ENCODE results near the gene VTN. TPM values are rescaled to one million over a fixed set of nuclear protein-coding genes. Genes with fewer than 3 reads are reported as not detected.
"Not testable (repeated sequence)": the region's sequence is repeated elsewhere in the genome, so short reads cannot be mapped to it uniquely, and the experiment has no call there.

VTN gene
- total RNA-seq, 1 donor from 2014 or later = 2.7 TPM

DNA sequence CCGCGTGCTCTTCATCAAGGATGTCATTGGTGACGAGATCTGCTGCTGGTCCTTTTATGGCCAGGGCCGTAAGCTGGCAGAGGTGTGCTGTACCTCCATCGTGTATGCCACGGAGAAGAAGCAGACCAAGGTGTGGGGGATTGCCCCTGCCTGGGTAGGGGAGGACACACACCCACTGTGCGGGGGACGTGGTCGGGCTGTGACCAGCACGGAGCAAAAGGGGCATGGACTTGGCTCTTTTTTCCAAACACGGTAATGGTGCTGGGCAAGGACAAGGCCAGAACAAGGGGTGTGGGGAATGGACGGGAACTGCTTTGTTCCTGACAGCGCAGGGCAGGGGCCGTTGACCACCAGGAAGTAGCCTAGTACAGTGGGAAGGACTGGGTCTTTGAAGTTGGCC, 27.8 kb downstream of the VTN start:
- intact Hi-C loops (cut with DNase I) = no loop called here
- Histone ChIP-seq H3K4me3 (no peak overlapping the region), H3K36me3 (peaks cover 0 to 76% of the 10 kb centered on the region in 2 donors), H3K27ac (no peak overlapping the region), H3K27me3 (no peaks in the 10 kb centered on the region), H3K4me1 (peaks cover 34% of the 10 kb centered on the region), H3K9me3 (no peaks in the 10 kb centered on the region)
- TF ChIP-seq, protein P1, sequence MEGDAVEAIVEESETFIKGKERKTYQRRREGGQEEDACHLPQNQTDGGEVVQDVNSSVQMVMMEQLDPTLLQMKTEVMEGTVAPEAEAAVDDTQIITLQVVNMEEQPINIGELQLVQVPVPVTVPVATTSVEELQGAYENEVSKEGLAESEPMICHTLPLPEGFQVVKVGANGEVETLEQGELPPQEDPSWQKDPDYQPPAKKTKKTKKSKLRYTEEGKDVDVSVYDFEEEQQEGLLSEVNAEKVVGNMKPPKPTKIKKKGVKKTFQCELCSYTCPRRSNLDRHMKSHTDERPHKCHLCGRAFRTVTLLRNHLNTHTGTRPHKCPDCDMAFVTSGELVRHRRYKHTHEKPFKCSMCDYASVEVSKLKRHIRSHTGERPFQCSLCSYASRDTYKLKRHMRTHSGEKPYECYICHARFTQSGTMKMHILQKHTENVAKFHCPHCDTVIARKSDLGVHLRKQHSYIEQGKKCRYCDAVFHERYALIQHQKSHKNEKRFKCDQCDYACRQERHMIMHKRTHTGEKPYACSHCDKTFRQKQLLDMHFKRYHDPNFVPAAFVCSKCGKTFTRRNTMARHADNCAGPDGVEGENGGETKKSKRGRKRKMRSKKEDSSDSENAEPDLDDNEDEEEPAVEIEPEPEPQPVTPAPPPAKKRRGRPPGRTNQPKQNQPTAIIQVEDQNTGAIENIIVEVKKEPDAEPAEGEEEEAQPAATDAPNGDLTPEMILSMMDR (IDR thresholded peaks at IDR 0.05) = no peak
- no peak for TF ChIP-seq POLR2A (IDR thresholded peaks at IDR 0.05)
- TF ChIP-seq POLR2AphosphoS5 (IDR thresholded peaks at IDR 0.05; ENCODE audit: insufficient read depth in 1 of 2, low read depth in 1 of 2) = no peak
- no peak for DNase-seq (ENCODE audit: extremely low spot score in 2 of 2)

DNA sequence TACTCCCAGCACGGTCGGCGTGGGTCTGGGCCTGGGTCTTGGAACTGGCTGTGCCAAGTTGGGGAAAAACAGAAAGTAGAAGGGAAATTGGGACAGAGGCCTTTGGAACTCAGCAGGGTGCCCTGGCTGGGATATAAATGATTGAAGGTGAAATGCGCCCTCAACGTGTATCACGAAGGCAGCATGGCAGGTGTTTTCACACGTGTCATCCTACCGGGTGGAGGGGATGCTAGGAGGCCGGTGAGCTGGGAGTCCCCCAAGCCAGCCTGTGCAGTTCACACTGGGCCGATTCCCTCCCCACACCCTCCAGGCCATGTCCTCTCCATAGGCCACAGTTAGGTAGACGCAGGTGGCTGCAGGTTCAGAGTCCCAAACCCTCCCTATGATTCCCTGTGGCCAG, 28.6 kb downstream of the VTN start:
- Histone ChIP-seq H3K27ac (no peak overlapping the region), H3K4me3 (no peak overlapping the region), H3K9me3 (no peaks in the 10 kb centered on the region), H3K4me1 (peaks cover 38% of the 10 kb centered on the region), H3K27me3 (no peaks in the 10 kb centered on the region), H3K36me3 (peaks cover 0 to 74% of the 10 kb centered on the region in 2 donors)
- no peak for DNase-seq (ENCODE audit: extremely low spot score in 2 of 2)
- intact Hi-C loops (cut with DNase I) = no loop called here
- TF ChIP-seq, protein P1 (IDR thresholded peaks at IDR 0.05) = no peak
- no peak for TF ChIP-seq POLR2AphosphoS5 (IDR thresholded peaks at IDR 0.05; ENCODE audit: insufficient read depth in 1 of 2, low read depth in 1 of 2)
- TF ChIP-seq POLR2A (IDR thresholded peaks at IDR 0.05) = no peak

DNA sequence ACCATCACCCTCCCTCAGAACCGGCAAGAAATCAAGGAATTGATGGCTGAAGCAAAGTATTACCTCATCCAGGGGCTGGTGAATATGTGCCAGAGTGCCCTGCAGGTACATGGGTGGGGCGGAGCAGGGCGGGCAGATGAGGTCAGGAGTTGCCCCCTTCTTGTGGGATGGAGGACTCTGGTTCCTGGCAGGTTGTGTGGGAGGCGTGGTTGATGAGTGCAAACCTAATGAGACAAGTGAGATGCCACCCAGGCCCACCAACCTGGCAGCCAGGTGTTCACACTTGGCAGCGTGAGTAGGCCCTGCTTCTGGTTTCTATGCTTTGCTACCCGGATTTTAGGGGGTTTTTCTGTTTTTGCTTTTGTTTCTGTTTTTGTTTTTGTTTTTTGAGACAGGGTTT, 29.7 kb downstream of the VTN start:
- peaks cover 0 to 62% of the 10 kb centered on the region in 2 donors for H3K36me3 ChIP-seq
- intact Hi-C loops (cut with DNase I) = no loop called here
- no peaks in the 10 kb centered on the region for H3K27me3 ChIP-seq
- H3K27ac ChIP-seq = no peak overlapping the region
- no peak overlapping the region for H3K4me3 ChIP-seq
- H3K9me3 ChIP-seq = no peaks in the 10 kb centered on the region
- no peak for DNase-seq (ENCODE audit: extremely low spot score in 2 of 2)
- H3K4me1 ChIP-seq = peaks cover 43% of the 10 kb centered on the region
- TF ChIP-seq, protein P1 (IDR thresholded peaks at IDR 0.05) = no peak
- TF ChIP-seq POLR2AphosphoS5 (IDR thresholded peaks at IDR 0.05; ENCODE audit: insufficient read depth in 1 of 2, low read depth in 1 of 2) (no peak), POLR2A (IDR thresholded peaks at IDR 0.05) (no peak)

DNA sequence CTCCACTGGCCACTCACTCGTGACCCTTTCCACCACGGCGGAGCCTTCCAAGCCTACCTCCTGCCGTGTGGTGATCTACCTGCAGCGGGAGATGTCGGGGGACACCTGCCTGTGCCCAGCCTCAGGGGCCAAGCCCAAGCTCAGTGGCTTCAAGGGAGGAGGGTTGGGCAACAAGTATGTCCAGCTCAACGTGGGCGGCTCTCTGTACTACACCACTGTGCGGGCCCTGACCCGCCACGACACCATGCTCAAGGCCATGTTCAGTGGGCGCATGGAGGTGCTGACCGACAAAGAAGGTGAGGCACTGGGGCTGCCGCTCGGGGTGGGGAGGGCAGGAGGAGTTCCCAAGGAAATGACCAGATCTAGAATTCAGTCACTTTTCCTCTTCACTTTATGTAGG, 30.7 kb downstream of the VTN start:
- Histone ChIP-seq H3K27me3 (no peaks in the 10 kb centered on the region), H3K4me3 (no peak overlapping the region), H3K9me3 (no peaks in the 10 kb centered on the region), H3K4me1 (peaks cover 49% of the 10 kb centered on the region), H3K27ac (no peak overlapping the region), H3K36me3 (peaks cover 0 to 53% of the 10 kb centered on the region in 2 donors)
- no peak for DNase-seq (ENCODE audit: extremely low spot score in 2 of 2)
- TF ChIP-seq POLR2AphosphoS5 (IDR thresholded peaks at IDR 0.05; ENCODE audit: insufficient read depth in 1 of 2, low read depth in 1 of 2) = no peak
- no peak for TF ChIP-seq POLR2A (IDR thresholded peaks at IDR 0.05)
- TF ChIP-seq, protein P1 (IDR thresholded peaks at IDR 0.05) = no peak
- intact Hi-C loops (cut with DNase I) = no loop called here

DNA sequence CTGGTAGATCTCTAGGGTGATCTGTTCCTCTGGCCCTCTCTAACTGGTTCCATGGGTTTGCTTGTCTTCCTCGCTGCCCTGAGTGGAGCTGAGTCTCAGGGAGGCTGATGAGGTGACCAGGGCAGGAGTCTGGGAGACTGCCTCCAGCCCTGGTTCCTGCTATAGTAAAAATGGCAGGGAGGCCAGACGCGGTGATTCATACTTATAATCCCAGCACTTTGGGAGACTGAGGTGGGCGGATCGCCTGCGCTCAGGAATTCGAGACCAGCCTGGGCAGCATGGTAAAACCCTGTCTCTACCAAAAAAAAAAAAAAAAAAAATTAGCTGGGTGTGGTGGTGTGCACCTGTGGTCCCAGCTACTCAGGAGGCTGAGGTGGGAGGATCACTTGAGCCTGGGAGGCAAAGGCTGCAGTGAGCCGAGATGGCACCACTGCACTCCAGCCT, 31.3 kb downstream of the VTN start:
- intact Hi-C loops (cut with DNase I); DNase-seq (ENCODE audit: extremely low spot score in 2 of 2); H3K9me3 ChIP-seq; H3K4me3 ChIP-seq; H3K27me3 ChIP-seq: not testable (repeated sequence)
- peaks cover 56% of the 10 kb centered on the region for H3K4me1 ChIP-seq
- peak overlapping the region; percentile 37 for H3K27ac ChIP-seq
- peaks cover 0 to 47% of the 10 kb centered on the region in 2 donors for H3K36me3 ChIP-seq

Data from vagina (tissue), 2 donors.